AG20443 (cell line): Measurements from ENCODE around the gene PLA2G7.
"Not testable (repeated sequence)": the region's sequence is repeated elsewhere in the genome, so short reads cannot be mapped to it uniquely, and the experiment has no call there.

Experiments used
- DNase-seq: peaks from one replicate; pipeline ENCODE4 v3.0.0; 2012; ENCODE audit warnings: low spot score, mixed read lengths

Gene PLA2G7

DNA sequence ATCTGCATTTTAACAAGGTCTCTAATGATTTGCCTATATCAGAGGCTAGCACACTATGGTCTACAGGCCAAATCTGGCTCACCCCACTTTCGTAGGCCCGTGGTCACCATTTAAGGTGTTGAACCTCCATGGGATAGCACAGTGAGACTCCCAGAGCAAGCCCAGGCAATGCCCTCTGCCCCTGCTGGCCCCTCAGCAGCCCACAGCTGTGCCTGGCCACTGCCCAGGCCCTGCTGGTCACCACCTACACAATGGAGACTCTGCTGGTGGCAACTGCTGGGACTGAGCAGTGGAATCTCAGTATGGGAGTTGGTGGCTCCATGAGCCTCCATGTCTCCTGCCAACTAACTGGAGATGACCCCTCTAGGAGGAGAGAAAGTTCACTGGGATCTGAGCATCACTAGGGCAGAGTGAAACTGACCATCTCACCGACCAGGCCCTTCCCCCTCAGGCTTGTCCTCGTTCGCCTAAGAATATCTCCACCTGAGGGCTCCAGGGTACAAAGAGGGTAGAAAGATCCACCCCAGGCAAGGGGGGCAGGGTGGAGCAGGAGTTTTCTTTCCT is 13.8 kb upstream of the PLA2G7 start:
- DNase-seq: no peak

DNA sequence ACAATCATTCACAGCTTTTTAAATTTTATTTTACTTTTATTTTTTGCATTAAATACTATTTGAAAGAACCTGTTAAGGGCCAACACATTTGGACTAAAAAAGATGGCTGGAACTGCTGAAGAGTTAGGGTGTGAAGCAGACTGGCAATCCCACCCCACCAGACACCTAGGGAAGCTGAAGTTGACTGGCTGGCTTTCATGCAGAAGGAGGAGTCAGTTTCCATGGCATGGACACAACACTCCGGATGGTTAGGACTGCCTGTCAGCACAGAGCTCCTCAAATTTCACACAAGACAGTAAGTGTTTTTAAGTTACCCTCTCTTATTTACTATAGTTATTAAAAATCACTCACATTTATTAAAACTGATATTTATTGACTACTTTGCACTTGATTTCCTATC is 11.5 kb upstream of the PLA2G7 start, which contains the start of gene ANKRD66:
Gene ANKRD66, plus strand, starts transcription at position 238 of the 400 bp plus-strand sequence. CDS start 5,016 bp downstream, outside the sequence.
- no peak for DNase-seq

DNA sequence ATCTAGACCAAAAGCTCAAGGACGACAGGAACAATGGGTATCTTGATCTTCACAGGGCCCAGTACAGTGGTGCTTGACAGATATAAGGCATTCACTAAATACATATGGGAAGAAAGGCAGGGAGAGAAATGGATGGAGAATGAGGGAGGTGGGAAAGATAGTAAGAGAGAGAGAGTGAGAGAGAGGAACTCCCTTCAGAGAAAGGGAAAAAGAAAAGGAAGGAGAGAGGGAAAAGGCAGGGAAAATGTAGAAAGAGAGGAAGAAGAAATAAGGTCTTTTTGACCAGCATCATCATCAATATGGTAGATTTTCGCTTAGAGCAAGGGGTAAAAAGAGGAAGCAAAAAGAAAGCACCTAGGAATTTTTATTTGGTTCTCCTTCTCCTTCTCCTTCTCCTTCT is 10.8 kb upstream of the PLA2G7 start:
- DNase-seq: no peak

DNA sequence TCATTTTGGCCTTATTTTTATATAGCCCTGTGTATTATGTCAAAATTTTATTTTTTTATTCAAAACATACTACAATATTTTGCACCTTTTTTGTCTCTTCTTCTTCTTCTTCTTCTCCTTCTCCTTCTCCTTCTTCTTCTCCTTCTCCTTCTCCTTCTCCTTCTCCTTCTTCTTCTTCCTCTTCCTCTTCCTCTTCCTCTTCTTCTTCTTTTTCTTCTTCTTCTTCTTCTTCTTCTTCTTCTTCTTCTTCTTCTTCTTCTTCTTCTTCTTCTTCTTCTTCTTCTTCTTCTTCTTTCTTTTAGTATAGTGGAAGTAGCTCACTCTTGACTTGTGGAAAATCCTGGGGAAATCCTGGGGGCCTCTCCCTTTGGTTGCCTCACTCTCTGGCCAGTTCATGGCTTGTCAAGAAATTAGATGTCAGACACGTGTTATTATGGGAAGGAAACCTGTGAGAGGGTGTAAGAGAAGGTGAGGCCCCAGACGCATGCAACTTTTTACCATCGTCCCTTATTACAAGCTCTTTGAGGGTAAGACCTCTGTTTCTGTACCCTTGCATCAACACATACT is 9.1 kb upstream of the PLA2G7 start:
- not testable (repeated sequence) for DNase-seq

DNA sequence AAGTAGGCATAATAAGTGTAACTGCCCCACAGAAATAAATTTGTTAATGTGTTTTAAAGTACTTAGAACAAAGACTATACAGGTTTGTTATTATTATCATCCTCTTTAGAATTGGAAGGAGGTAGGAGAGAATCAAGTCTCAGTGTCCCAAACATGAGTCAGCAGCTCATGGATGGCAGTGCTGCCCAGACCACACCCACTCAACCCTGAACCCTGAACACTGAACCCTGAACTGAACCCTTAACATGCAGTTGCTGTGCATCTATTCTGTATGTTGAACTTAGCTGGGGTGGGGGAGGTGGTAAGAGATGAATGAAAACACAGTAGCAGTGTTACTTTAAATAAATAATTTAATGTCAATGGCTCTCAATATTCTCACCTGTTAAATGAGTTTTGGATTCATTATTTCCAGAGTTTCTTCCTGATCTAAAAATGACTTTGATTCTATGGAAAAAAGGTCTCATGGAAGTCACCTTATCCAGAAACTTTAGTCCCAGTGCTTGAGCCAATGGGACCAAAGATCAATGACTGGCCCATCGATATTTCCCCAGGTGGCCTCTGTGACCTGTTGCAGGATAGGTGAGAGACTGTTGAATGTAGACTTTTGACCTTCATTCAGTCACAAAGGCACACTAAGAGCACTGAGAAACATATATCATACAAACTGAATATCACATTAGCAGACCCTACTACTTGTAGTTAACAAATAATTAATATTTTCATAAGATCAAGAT is 8.4 kb upstream of the PLA2G7 start:
- no peak for DNase-seq

DNA sequence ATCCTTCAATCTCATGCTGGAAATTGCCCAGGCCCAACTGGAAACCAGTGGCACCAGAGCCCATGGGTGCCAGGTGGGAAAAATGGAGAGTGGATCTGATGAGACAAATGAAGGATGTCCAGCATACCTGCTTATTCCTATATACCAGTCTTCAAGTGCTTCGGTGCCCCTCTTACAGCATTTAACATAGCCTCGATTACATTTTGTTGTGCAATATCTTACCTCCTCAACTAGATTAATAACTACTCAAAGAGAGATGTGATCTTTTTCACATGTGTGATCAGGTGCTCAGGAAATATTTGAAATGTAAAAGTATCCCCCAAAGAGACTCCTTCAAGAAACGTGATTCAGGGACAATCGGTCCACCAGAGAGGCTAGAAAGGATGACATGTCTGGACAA is 6.7 kb upstream of the PLA2G7 start:
- DNase-seq: no peak

DNA sequence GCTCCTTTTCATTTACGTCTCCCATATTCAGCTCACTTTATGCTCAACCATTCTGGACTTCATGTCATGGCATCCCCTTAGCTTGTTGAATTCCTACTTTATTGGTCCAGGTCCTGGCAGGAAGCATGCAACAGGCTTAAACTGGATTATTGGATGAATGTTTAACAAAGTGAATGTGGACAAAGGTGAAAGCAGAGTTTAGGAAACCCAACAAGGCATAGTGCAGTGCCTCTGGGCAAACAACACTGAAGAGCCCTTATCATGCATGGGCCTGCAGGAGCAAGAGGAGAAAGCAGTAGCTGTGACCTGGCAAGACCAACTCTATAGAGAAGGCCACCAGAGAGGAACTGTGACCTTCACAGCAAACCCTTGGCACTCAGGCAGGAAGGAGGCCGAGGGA is 6.3 kb upstream of the PLA2G7 start:
- no peak for DNase-seq

DNA sequence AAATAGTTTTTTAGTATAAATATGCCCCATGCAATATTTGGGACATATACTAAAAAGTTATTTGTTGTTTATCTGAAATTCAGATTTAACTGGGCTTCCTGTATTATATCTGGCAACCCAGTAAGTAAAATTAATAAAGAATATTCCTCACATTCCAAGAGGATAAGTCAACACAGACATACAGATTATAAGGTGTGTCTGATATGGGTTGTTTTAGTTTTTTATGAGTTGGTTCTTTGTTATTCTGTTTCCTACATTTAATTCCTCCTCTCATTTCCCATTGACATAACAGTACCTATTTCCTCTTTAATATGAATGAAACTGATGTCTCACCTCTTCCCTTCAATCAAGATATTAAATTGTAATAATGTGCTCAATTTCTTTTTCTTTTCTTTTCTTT is 1.7 kb upstream of the PLA2G7 start:
- DNase-seq: no peak

DNA sequence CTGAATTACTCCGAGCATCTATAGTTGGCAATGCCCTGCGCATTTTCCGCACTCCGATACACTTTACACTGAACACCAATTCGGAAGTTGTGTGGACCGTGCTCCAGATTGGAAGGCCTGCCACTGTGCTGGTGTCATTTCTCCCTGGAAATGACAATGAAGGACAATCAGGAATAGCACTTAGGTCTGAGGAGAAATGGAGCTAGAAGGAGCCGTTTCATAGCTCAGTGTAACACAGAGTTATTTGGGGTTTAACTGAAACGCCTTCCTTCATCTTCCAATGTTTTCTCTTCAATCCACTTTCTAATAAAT is 501 bp upstream of the PLA2G7 start:
- no peak for DNase-seq

DNA sequence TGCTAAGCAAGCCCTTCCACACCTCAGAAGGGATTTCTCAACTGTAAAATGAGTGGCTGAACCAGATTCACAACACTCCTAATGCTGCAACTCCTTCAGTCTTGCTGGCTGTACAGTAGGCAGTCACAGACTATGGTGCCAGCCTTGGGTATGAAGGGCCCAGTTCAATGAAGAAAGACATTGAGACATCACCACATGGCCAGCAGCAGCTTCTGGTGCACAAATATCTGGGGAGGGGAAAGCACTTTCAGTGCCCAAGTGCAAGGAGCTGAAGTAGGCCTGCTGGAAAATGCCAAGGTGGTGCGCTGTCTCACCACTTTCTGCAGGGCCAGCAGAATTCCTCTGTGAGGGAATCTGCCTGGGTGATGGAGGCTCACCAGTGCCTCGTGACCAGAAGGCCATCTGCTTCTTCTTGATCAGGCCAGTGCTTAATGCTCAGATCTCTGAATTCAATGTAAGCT is 1.8 kb downstream of the PLA2G7 start:
- no peak for DNase-seq

DNA sequence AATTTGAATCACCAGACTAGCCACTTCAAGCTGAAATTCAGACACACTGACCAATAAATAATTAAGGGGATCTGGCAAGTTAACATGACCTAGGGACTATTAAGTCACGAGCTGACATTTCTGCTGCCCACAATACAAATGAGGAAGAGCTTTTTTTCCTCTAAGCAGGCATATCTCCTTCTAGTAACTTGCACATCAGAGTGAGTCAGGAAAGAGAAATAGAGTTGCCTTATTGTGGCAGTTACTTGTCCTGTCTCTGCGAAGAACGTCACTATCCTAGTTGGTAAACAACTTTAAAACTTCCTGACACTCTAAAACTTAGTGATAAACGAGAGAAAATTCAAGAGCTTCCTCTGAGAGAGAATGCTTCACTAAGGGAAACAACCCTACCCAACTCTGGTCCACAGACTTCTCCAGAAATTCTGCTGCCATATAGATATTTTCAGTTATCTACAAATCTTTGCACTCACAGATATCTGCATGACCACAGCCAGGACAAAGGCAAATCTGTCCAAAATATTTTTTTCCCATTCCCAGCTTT is 4.2 kb downstream of the PLA2G7 start:
- no peak for DNase-seq

DNA sequence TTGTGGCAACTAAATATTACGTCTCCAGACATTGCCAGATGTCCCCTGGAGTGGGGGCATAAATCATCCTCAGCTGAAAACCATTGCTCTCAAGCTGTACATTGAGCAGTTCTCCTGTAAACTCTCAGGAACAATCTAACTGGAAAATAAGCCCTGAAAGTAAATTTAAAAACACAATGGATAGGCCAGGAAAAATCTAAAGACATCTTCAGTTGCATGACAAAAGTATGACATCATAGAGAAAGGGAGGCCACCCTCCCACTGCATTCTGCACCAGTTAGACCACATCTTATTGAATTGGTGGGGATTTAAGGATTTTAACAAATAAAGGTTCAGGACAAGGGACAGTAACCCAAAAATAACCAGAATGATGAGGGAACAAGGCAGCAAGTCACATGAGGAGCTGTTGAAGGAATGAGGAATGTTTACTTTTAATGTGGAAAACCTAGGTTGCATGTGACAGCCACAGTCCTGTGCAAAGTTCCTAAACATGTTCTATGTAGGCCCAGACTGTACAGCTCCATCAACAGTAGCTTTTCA is 5.3 kb downstream of the PLA2G7 start:
- no peak for DNase-seq

DNA sequence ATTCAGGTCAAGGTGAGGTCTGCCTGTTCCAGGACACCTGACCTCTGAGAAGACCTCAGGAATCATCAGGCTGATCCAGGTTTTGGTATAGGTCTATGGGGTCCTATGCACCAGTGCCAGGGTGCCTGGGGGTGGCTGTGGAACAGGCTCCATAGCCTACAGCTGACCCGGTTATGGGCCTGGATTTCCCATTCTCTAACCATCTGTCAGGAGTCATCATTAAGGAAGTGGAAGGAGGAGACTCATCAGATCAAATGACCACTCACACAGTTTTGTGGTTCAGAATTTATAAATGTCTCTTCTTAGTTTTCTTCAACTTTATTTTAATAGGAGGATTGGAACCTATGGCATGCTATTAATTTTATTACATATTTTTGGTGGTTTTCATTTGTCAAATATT is 14.8 kb downstream of the PLA2G7 start:
- DNase-seq: no peak

DNA sequence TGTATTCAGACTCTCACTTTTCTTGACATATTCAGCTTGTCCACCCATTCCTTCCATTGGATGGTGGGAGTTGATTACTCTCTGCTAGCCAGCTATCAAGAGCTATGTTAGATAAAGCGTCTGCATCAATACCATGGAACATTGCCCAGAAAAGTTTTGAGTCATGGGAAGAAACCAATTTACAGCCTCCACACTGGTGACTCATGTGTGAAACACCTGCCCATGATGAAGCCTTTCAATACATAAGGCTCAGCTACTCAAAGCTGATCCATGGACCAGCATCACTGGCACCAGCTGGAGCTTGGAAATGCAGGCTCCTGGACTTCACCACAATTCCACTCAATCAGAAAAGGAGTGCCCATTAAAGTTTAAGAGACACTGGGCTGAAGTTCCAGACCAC is 16.1 kb downstream of the PLA2G7 start:
- no peak for DNase-seq

DNA sequence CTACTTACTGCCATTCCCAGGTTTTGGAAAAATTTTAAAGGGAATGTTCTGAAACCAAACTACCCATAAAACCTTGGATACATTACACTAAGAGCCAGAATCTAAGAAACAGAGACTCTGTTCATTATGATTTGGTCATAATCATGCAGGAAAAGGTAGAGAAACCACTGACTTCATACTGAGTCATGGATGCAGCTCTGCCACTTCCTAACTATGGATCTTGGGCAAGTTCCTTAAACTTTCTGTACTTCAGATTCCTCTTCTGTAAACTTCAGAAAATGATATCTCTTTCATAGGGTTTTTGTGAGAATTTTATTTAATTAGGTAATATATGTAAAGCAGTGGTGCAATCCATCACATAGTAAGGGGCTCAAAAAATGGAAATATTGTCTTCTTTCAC is 20.0 kb downstream of the PLA2G7 start:
- DNase-seq: no peak

DNA sequence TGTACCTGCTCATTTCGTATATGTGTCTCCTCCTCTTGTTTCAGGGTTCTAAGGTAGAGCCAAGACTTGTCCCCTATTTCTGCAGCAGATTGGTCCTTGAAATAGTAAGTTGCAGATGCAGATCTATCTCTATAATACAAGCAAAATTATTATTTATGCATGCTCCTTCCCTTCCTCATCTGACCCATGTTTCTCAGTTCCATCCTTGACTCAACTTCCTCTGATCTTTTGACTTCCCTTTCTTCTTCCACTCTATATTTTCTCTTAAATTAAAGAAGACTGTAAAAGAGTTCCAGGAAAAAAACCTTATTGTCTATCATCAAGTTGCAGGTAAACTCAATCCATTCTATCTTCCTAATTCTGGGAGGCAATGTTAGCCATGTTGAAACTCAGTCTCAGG is 23.7 kb downstream of the PLA2G7 start:
- DNase-seq: no peak

DNA sequence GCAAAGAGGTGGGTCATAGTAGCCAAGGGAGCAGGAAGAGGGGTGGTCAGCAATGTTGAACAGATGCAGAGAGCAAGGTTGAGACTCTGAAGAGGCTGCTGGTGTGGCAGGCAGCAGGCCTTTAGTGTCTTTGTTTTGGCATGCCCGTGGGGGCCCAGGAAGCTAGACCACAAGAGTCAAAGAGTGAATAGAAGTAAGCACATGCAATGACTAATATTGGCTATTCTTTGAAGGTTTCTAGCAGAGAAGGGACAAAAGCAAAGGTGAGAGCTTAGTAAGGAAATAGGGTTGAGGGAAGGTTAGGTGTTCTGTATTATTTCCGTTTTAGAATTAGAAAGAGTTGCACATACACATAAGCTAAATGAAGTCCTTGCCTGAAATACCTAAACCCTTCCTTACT is 28.7 kb downstream of the PLA2G7 start:
- DNase-seq: no peak

DNA sequence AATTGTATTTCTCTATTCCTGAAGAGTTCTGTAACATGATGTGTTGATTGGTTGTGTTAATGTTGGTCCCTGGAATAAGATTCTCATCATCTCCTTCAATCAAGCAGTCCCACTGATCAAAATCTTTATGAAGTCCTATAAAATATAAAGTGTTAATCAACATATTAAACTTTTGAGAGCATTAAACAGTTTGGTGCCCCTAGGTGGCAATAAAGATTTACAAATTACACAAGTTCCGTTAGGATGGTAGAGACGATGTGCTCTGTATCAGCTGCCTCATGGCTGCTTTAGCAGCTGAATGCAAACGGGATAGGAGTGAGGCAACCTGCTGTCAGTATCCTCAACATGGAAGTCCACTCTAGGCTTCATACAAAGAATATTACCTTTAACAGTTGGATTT is 30.6 kb downstream of the PLA2G7 start:
- no peak for DNase-seq

DNA sequence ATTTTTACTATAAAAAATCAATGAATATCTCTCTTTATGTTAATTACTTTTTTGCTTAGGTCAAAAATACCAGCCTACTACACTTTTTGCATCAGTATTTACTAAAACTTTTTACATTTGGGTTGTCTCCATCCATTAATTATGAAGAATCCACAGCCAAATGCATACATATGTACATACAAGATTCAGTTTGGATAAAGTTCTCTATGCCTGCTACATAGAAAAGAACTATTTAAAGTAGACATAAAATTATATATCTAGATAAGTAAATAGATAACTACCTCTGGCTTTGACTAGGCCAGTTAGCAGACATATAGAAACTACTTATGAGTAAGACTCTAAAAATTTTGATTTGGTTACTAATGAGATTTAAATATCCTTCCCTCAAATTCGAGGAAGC is 35.2 kb downstream of the PLA2G7 start:
- no peak for DNase-seq

DNA sequence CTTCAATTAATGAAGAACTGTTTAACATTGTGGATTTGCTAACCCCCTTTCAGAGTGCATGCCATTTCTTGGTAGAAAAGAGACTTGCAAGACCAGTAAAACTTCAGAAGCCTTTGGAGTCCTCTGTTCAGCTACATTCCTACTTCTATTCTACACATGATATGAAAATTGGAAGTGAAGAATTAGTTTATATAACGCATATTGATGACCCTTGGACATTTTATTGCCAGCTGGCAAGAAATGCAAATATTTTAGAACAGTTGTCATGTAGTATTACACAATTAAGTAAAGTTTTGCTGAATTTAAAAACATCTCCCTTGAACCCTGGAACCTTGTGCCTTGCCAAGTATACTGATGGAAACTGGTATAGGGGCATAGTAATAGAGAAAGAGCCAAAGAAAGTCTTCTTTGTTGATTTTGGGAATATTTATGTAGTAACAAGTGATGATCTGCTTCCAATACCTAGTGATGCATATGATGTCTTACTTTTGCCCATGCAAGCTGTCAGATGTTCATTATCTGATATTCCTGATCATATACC is 44.2 kb downstream of the PLA2G7 start:
- no peak for DNase-seq

DNA sequence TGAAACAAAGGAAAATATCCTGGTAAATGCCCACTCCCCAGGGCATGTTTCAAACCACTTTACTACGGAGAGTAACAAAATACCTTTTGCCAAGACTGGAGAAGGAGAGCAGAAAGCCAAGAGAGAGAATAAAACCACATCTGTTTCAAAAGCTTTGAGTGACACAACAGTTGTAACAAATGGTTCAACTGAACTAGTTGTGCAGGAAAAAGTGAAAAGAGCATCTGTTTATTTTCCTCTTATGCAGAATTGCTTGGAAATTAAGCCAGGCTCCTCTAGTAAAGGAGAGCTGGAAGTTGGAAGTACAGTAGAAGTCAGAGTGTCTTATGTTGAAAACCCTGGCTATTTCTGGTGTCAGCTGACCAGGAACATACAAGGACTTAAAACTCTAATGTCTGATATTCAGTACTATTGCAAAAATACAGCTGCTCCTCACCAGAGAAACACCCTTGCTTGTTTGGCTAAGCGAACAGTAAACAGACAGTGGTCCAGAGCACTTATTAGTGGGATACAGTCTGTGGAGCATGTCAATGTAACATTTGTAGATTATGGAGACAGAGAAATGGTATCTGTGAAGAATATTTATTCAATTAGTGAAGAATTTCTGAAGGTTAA is 44.9 kb downstream of the PLA2G7 start:
- DNase-seq: no peak

DNA sequence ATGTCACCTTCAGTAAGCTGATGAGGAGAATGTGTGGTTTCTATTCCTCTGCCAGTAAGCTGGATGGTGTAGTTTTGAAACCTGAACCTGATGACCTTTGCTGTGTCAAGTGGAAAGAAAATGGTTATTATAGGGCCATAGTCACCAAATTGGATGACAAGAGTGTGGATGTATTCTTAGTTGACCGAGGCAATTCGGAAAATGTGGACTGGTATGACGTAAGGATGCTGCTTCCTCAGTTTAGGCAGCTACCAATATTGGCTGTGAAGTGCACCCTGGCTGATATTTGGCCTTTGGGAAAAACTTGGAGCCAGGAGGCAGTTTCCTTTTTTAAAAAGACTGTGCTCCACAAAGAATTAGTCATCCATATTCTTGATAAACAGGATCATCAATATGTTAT is 45.5 kb downstream of the PLA2G7 start:
- DNase-seq: no peak

DNA sequence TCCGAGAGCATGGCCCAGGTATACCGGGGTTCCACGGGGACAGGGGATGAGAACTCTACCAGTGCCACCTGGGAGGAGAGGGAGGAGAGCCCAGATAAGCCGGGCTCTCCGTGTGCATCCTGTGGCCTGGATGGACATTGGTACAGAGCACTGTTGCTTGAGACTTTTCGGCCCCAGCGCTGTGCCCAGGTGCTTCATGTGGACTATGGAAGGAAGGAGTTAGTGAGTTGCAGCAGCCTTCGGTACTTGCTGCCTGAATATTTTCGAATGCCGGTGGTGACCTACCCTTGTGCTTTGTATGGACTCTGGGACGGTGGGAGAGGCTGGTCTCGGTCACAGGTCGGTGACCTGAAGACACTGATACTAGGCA is 46.2 kb downstream of the PLA2G7 start:
- no peak for DNase-seq
